Motor neuron (in vitro differentiated cells): Measurements from ENCODE around the gene SCYGR1. TPM values are rescaled to one million over a fixed set of nuclear protein-coding genes. Genes with fewer than 3 reads are reported as not detected.

Experiments
- ATAC-seq, 8 experiments: fragments of 200-7000 bp; cut with Tn5 transposase; replicated peaks in 6 of 8; 2 replicates each; pipeline ENCODE4 v1.8.0; 2021; ENCODE audit warnings: mild to moderate bottlenecking in 8 of 8, moderate library complexity in 8 of 8
- H3K27ac ChIP-seq, 2 donors: fragments of 250-450 bp; sonication (Bioruptor Pico); 2 replicates each; pipeline ENCODE4 v1.9.0; 2021; ENCODE audit warnings: antibody characterized with exemption in 2 of 2, mild to moderate bottlenecking in 2 of 2, moderate library complexity in 1 of 2
- H3K4me1 ChIP-seq, 2 donors: fragments of 250-450 bp; sonication (Bioruptor Pico); replicated peaks in 1 of 2; 2 replicates each; pipeline ENCODE4 v1.6.1; 2021; ENCODE audit warnings: antibody characterized with exemption in 2 of 2, mild to moderate bottlenecking in 2 of 2, moderate library complexity in 1 of 2
- H3K4me3 ChIP-seq, 5 donors: fragments of 250-450 bp; sonication (Bioruptor Pico); 2 replicates each; pipeline ENCODE4 v1.9.0; 2021; ENCODE audit warnings: antibody characterized with exemption in 5 of 5, mild to moderate bottlenecking in 5 of 5, moderate library complexity in 4 of 5
- WGBS, 10 experiments: fragments of 450-650 bp; shearing (Covaris generic); methylation state at CpG; one replicate each; pipeline ENCODE4 v1.0.0; 2022; 5-methylcytosine and 5-hydroxymethylcytosine counted together
- in situ Hi-C, 9 experiments: fragments of 400-800 bp; cut with MboI; loops; one replicate each; pipeline ENCODE4 v1.15.0; 2021; ENCODE audit warnings: low sequenced_read_pairs in 9 of 9, low pct_unique_long_range_greater_than_20kb in 2 of 9; ENCODE audit not compliant: unreplicated experiment in 9 of 9
- total RNA-seq, 8 experiments: library from RNA; unstranded; fragments of 300-600 nt; gene quantifications; 2 replicates each; pipeline versions ENCODE4 v1.2.3 to v1.2.4, GENCODE V29; 2022

SCYGR1 gene
- total RNA-seq, 8 experiments from 2014 or later, result not detected

DNA sequence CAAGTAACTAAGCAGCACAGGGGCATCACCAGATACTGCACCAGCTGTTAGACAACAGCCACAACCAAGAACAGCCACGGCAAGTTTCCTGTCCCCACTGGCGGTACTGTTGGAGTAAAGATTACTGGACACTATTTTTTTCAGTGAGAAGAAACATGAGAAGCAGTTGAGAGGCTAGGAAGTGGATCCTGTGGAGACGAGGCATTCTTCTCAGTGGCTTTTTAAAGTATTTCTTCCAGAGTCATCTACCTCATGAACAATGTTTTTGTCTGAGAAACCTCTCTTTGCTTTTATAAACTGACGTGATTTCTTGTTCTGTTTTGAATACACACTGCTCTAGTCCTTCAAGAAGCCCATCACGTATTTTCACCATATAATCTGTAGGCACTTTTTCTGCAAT lies 27.4 kb downstream of the SCYGR1 start:
- 60 to 100% (median 94%) methylated on average over 1 to 5 of the region's 5 CpGs for WGBS, 10 experiments
- ATAC-seq, result no peak
- in situ Hi-C loops, result no loop called here
- Histone ChIP-seq H3K4me3 (no peak overlapping the region), H3K27ac (no peak overlapping the region), H3K4me1 (no peaks in the 10 kb centered on the region)

DNA sequence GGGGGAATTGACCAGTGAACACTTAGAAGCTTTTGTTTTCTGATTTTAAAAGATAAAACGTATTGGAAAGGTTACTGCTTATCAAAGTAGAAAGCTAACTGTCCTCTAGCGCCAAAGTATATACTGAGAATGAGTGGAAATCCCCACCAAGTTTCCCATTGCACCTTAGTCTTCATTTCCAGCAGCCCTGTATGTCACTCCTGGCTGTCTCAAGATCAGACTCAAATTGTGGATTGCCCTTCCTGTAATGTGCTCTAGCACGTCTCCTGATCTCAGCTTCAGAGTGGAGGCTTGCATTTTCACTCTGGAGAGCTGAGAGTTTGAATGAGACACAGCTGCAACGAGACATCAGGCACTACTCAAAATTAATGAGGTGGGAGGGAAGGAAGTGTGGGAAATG lies 36.1 kb downstream of the SCYGR1 start:
- no peak for ATAC-seq
- in situ Hi-C loops, result no loop called here
- WGBS, 10 experiments, result 60 to 100% (median 75%) methylated on average over 1 to 4 of the region's 4 CpGs; no CpG with 5 or more reads in 2 of the 10 experiments
- no peak overlapping the region for H3K27ac ChIP-seq
- no peaks in the 10 kb centered on the region for H3K4me1 ChIP-seq
- no peak overlapping the region for H3K4me3 ChIP-seq

DNA sequence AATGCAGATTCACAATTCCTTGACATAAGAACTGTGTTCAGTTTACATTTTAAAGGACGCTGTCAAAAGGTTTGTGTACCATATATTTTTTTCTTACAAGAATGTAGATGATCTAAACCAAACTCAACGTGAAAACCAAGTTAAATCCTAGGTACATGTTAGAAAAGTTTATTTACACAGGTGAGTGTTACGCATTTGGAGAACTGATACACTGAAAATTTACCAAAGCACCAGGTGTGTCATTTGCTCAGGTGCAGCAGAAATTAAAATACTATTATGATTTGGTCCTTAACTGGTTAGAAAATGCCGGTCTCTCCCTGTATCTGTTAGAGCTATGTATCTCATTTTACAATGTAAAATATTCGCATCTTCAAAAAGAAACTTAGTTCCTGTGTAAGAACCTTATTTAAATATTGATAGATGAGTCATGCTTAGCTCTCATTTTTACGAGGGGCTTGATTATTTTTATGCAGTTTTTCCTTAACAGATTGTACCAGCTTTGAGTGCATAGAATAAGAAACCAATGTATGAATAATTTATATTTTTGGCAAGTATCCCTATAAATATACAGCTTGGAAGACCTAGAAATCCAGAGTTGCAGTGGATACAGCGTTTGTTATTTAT lies 37.6 kb downstream of the SCYGR1 start:
- peak in 3 of 8 experiments; percentile 70 to 83 (median 71) for ATAC-seq
- Histone ChIP-seq H3K4me1 (no peaks in the 10 kb centered on the region), H3K27ac (no peak overlapping the region), H3K4me3 (no peak overlapping the region)
- in situ Hi-C loops, result no loop called here
- 39 to 96% (median 82%) methylated on average over 4 to 7 of the region's 7 CpGs for WGBS, 10 experiments

DNA sequence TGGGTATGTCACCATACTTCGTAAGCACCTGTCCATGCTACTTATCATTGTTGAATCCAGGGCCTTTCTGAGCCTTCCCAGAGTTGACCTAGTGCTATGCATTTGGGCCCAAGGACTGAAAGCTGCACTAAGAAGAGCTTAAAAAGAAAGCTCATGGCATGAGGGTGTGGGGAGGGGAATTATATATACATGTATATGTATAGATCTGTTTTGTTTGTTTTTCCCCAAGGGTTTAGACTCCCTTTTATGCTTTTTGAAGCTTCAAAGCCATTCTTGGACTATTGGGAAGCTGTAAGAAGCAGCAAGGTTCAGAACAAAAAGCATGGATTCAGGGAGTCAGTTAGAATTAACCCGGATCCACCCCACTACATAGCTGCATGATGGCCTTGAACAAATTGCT lies 39.4 kb downstream of the SCYGR1 start:
- 86 to 100% (median 100%) methylated on average over 1 to 2 of the region's 2 CpGs; no CpG with 5 or more reads in 2 of the 10 experiments for WGBS, 10 experiments
- in situ Hi-C loops, result no loop called here
- Histone ChIP-seq H3K4me3 (no peak overlapping the region), H3K4me1 (no peaks in the 10 kb centered on the region), H3K27ac (no peak overlapping the region)
- ATAC-seq, result peak in 1 of 8 experiments; percentile 79

DNA sequence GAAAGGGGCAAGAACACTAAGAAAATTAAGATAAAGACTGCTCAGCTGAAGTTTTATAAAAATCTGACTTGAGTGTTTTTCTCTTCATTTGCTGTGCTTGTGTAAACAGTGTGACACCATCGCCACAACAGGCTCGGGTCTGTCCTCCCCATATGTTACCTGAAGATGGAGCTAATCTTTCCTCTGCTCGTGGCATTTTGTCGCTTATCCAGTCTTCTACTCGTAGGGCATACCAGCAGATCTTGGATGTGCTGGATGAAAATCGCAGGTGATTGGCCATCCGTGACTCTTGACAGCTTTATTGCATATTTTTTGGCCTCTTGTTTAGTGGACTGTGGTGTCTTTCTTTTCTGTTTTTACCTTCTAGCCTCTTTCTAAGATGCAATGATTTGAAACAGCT lies 40.6 kb downstream of the SCYGR1 start:
- in situ Hi-C loops, result no loop called here
- Histone ChIP-seq H3K4me3 (no peak overlapping the region), H3K4me1 (no peaks in the 10 kb centered on the region), H3K27ac (no peak overlapping the region)
- no peak for ATAC-seq
- WGBS, 10 experiments, result 80 to 100% (median 88%) methylated on average over 1 to 7 of the region's 7 CpGs

DNA sequence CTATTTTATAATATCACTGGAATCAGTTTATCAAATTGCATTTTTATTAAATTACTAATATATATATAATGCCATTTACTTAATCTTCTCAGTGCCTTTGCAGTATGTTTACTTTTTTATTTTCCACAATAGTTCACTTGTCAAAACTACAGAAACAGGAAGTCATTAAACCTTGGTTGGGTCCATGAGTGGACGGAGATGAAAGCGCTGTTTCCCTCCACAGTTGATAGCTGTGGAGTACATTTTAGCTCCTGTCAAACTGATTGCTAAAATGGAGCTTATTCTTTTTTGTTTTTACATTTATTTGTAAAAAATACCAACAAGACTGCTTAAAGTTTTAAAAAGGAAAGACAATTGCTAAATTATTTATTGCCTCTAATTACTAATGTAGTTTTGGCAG lies 43.5 kb downstream of the SCYGR1 start:
- WGBS, 10 experiments, result 95 to 100% (median 100%) methylated on average over 1 to 2 of the region's 2 CpGs; no CpG with 5 or more reads in 3 of the 10 experiments
- no peak for ATAC-seq
- in situ Hi-C loops, result no loop called here
- no peak overlapping the region for H3K27ac ChIP-seq
- H3K4me3 ChIP-seq, result no peak overlapping the region
- no peaks in the 10 kb centered on the region for H3K4me1 ChIP-seq

DNA sequence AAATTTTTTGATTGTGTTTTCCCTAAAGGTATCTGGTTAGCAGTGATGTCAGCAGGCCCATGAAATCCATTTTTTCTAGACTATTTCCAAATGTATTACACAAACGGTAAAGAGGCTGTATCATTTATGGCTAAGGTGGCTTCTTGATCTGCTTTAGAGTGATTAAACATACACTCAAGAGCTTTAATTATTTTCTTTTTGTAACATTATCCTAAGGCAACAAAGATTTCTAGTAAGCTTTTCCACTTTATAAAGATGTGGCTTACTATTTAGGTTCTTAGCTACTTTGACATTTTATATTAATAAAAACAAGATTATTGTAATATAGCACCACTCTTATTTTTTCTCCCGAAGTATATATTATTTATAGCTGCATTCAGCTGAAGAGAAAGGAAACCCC lies 46.2 kb downstream of the SCYGR1 start:
- WGBS, 10 experiments, result 20 to 94% (median 87%) methylated on average over 2 of the region's 2 CpGs; no CpG with 5 or more reads in 2 of the 10 experiments
- ATAC-seq, result no peak
- Histone ChIP-seq H3K4me3 (no peak overlapping the region), H3K4me1 (no peaks in the 10 kb centered on the region), H3K27ac (no peak overlapping the region)
- in situ Hi-C loops, result no loop called here

DNA sequence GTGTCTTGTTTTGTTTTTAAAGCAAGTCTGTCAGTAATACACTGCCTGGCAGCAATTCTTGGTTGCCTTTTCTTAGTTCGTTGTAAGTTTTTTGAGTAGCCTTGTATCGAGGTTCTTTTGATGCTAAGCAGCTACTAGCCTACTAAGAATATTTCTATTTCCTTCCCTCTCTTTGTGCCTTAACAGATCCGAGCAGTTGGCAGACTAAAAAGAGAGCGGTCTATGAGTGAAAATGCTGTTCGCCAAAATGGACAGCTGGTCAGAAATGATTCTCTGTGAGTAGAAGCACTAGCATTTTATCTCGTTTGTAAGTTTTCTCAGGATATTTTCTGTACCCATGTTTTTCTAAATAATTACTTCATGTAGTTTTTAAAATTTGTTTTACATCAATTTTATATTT lies 47.6 kb downstream of the SCYGR1 start:
- Histone ChIP-seq H3K27ac (no peak overlapping the region), H3K4me1 (no peaks in the 10 kb centered on the region), H3K4me3 (no peak overlapping the region)
- in situ Hi-C loops, result no loop called here
- WGBS, 10 experiments, result 62 to 100% (median 81%) methylated on average over 2 to 6 of the region's 6 CpGs; no CpG with 5 or more reads in 1 of the 10 experiments
- ATAC-seq, result no peak

DNA sequence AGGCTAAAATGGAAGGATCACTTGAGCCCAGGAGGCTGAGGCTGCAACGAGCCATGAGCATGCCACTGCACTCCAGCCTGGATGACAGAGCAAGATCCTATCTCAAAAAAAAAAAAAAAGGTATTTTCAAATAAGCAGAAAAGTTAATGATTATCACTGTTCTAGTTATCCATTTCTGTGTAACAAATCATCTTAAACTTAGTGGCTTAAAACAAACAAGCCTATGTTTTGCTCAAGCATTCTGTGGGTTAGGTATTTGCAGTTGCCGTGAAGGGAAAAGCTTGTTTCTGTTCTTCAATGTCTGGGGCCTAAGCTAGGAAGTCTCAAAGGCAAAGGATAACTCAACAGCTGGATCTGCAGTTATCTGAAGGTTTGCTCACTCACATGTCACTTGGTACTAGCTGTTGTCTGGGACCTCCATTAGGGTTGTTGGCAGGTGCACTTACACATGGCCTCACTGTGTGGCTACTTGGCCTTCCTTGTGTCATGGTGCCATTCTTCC lies 48.6 kb downstream of the SCYGR1 start:
- WGBS, 10 experiments, result 90 to 100% (median 100%) methylated on average over 1 to 2 of the region's 2 CpGs; no CpG with 5 or more reads in 7 of the 10 experiments
- ATAC-seq, result no peak
- no peak overlapping the region for H3K4me3 ChIP-seq
- no peak overlapping the region for H3K27ac ChIP-seq
- in situ Hi-C loops, result no loop called here
- no peaks in the 10 kb centered on the region for H3K4me1 ChIP-seq

Other genes starting within 250 kb of the SCYGR1 start
- 1 to 10 TPM in 2 of 8 experiments, under 1 TPM in 6; 0.08 to 1.6 (median 0.45) TPM for gene COL4A4, start 223.7 kb downstream of the SCYGR1 start, total RNA-seq
- gene COL4A3, start 223.3 kb downstream of the SCYGR1 start, total RNA-seq, result 1 to 10 TPM in 2 of 8 experiments, under 1 TPM in 6; 0.21 to 1.3 (median 0.59) TPM
- gene MFF, start 62.7 kb downstream of the SCYGR1 start, total RNA-seq, result 100 to 1,000 TPM in 4 of 8 experiments, 10 to 100 TPM in 4; 74.7 to 112 (median 98.4) TPM
- gene TM4SF20, start 8.6 kb downstream of the SCYGR1 start, total RNA-seq, result under 1 TPM in 7 of 8 experiments, not detected in 1; 0.15 to 0.59 (median 0.33) TPM
- 10 to 100 TPM; 26.2 to 65.6 (median 47.0) TPM for gene AGFG1, start 84.2 kb upstream of the SCYGR1 start, total RNA-seq
- gene SCYGR2, start 210.9 kb upstream of the SCYGR1 start, total RNA-seq, result 1 to 10 TPM in 1 of 8 experiments, not detected in 7; 3.1 TPM
- gene SCYGR3, start 226.9 kb upstream of the SCYGR1 start, total RNA-seq, result not detected
- under 1 TPM in 2 of 8 experiments, not detected in 6; 0.36 to 0.62 TPM for gene SCYGR4, start 229.5 kb upstream of the SCYGR1 start, total RNA-seq